ENCODE measurements around the gene SLIT3. TPM values are rescaled to one million over a fixed set of nuclear protein-coding genes. Genes with fewer than 3 reads are reported as not detected.

The SLIT3 gene
- total and polyA plus RNA-seq, 10 of the 15 experiments (the other 5 are each of a cell fraction or from before 2014, with no cell fraction given): 0.05 TPM; not detected in 9

GRCh38 chr5:169152453-169152852, 148.5 kb downstream of the SLIT3 start:
- TF ChIP-seq USF2 (IDR thresholded peaks at IDR 0.05; ENCODE audit: borderline replicate concordance, low read depth, low read length) (no peak), EGR1 (IDR thresholded peaks at IDR 0.05; ENCODE audit: borderline replicate concordance in 1 of 2, low read depth in 2 of 2, low read length in 2 of 2) (no peak), CBX5 (IDR thresholded peaks at IDR 0.05; ENCODE audit: low read depth) (no peak)
- H3K36me3 ChIP-seq (ENCODE audit: control insufficient read depth in 2 of 2, insufficient read depth in 2 of 2, low read length in 1 of 2): no peaks in the 10 kb centered on the region
- H4K20me1 ChIP-seq (ENCODE audit: control insufficient read depth, insufficient read depth): no peaks in the 10 kb centered on the region
- no peak overlapping the region for H3K4me3 ChIP-seq
- FAIRE-seq (no peak), DNase-seq (ENCODE audit: low read depth, low spot score) (no peak), ATAC-seq (no peak)
- CTCF ChIA-PET: no interaction called here
- no peak overlapping the region for H3K27ac ChIP-seq (ENCODE audit: control insufficient read depth, insufficient read depth)
- in situ Hi-C loops (cut with MboI) (no loop called here), intact Hi-C loops (cut with micrococcal nuclease; ENCODE audit: unreplicated experiment) (no loop called here)
- no peaks in the 10 kb centered on the region; a peak in 1 of 4 replicates for H3K27me3 ChIP-seq (replicated peaks in 1 of 2; ENCODE audit: control insufficient read depth in 2 of 2, insufficient read depth in 2 of 2, low read length in 1 of 2)
- POLR2A ChIA-PET: no interaction called here
- 21% methylated on average over 8 of the region's 8 CpGs for WGBS (ENCODE audit: insufficient coverage, insufficient replicate concordance, low lambda C conversion rate, missing lambda C conversion rate)
- H3K4me1 ChIP-seq (ENCODE audit: control insufficient read depth, insufficient read depth, low read length): no peaks in the 10 kb centered on the region
- BruUV-seq (replicated peaks): no TSS peak
- no peak overlapping the region for H2AFZ ChIP-seq (ENCODE audit: control insufficient read depth, low read depth, low read length)
- no peak overlapping the region for H3K9ac ChIP-seq (ENCODE audit: control insufficient read depth, insufficient read depth, low read length)
- no peaks in the 10 kb centered on the region for H3K79me2 ChIP-seq (ENCODE audit: control insufficient read depth, insufficient read depth, low read length)
- no peak overlapping the region for H3K4me2 ChIP-seq (ENCODE audit: control insufficient read depth, insufficient read depth)
- RAD21 ChIA-PET (ENCODE audit: unreplicated experiment): no interaction called here
- SMC1A ChIA-PET (ENCODE audit: uncharacterized antibody, unreplicated experiment): no interaction called here
- H3K9me3 ChIP-seq (replicated peaks; ENCODE audit: control insufficient read depth, insufficient read depth, low read length): no peaks in the 10 kb centered on the region

- ATAC-seq: no peak
- CTCF ChIA-PET: no interaction called here
- no peaks in the 10 kb centered on the region for H4K20me1 ChIP-seq (ENCODE audit: control insufficient read depth, insufficient read depth)
- no peak for TF ChIP-seq RFX5 (IDR thresholded peaks at IDR 0.05; ENCODE audit: low read depth, low read length)
- TF ChIP-seq ATF2 (IDR thresholded peaks at IDR 0.05; ENCODE audit: low read length): no peak
- TF ChIP-seq MTA2 (IDR thresholded peaks at IDR 0.05; ENCODE audit: low read depth): no peak
- no peak for TF ChIP-seq CREM (IDR thresholded peaks at IDR 0.05; ENCODE audit: low read depth)
- no peak for TF ChIP-seq SMARCA5 (IDR thresholded peaks at IDR 0.05)
- no peak for TF ChIP-seq MLLT1 (IDR thresholded peaks at IDR 0.05)
- TF ChIP-seq CHD4 (IDR thresholded peaks at IDR 0.05): no peak
These were observed 149.7 kb downstream of the SLIT3 start for GRCh38 chr5:169151051-169151805.

More at GRCh38 chr5:169151051-169151805, 149.7 kb downstream of the SLIT3 start:
- Histone ChIP-seq H3K27ac (ENCODE audit: control insufficient read depth, insufficient read depth) (no peak overlapping the region), H3K4me1 (ENCODE audit: control insufficient read depth, insufficient read depth, low read length) (no peaks in the 10 kb centered on the region), H2AFZ (ENCODE audit: control insufficient read depth, low read depth, low read length) (no peak overlapping the region), H3K9ac (ENCODE audit: control insufficient read depth, insufficient read depth, low read length) (no peak overlapping the region), H3K4me2 (ENCODE audit: control insufficient read depth, insufficient read depth) (no peak overlapping the region), H3K79me2 (ENCODE audit: control insufficient read depth, insufficient read depth, low read length) (no peaks in the 10 kb centered on the region), H3K4me3 (no peak overlapping the region), H3K36me3 (ENCODE audit: control insufficient read depth in 2 of 2, insufficient read depth in 2 of 2, low read length in 1 of 2) (no peaks in the 10 kb centered on the region), H3K9me3 (replicated peaks; ENCODE audit: control insufficient read depth, insufficient read depth, low read length) (no peaks in the 10 kb centered on the region), H3K27me3 (replicated peaks in 1 of 2; ENCODE audit: control insufficient read depth in 2 of 2, insufficient read depth in 2 of 2, low read length in 1 of 2) (no peaks in the 10 kb centered on the region; a peak in 2 of 4 replicates)
- intact Hi-C loops (cut with micrococcal nuclease; ENCODE audit: unreplicated experiment) (no loop called here), in situ Hi-C loops (cut with MboI) (no loop called here)
- ChIA-PET POLR2A (no interaction called here), SMC1A (ENCODE audit: uncharacterized antibody, unreplicated experiment) (interaction anchor here (0.7 to 1.0 kb wide), 2 partner anchors 11 to 49 kb away, joined by 3 read pairs; no protein-coding TSS in a partner anchor), RAD21 (ENCODE audit: unreplicated experiment) (no interaction called here)
- no peak for DNase-seq (ENCODE audit: low read depth, low spot score)
- WGBS (ENCODE audit: insufficient coverage, insufficient replicate concordance, low lambda C conversion rate, missing lambda C conversion rate): 15% methylated on average over 6 of the region's 6 CpGs
- no peak for FAIRE-seq
- no TSS peak for BruUV-seq (replicated peaks)
